ENCODE data around the gene FLNC. TPM values are rescaled to one million over a fixed set of nuclear protein-coding genes. Genes with fewer than 3 reads are reported as not detected.

Gene FLNC
- total RNA-seq, 1 donor from 2014 or later, result 7.7 TPM

DNA sequence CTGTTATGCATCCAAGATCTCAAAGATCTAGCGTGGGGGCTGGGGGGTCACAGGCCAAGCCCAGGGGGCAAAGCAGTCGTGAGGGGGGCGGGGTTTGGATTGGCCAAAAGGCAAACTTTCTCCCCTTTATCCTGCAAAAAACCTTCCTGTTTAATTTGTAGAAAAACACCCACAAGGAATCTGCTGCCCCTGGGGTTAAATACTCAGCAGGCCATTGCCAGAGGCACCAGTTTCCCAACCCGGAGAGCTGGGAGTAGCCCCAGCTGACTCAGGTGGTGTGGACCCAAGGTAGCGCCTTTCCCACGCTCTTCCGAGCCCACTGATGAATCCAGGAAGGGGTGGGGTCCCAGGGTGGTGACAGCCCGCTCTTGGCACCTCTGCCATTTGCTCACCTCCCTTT is 58.9 kb downstream of the FLNC start:
- H3K27me3 Mint-ChIP-seq (ENCODE audit: unreplicated experiment), result peaks cover 3% of the 10 kb centered on the region
- H3K36me3 Mint-ChIP-seq (ENCODE audit: low read depth, unreplicated experiment), result peaks cover 4% of the 10 kb centered on the region
- no peaks in the 10 kb centered on the region for H3K4me1 Mint-ChIP-seq (ENCODE audit: unreplicated experiment)
- TF ChIP-seq, protein P1, sequence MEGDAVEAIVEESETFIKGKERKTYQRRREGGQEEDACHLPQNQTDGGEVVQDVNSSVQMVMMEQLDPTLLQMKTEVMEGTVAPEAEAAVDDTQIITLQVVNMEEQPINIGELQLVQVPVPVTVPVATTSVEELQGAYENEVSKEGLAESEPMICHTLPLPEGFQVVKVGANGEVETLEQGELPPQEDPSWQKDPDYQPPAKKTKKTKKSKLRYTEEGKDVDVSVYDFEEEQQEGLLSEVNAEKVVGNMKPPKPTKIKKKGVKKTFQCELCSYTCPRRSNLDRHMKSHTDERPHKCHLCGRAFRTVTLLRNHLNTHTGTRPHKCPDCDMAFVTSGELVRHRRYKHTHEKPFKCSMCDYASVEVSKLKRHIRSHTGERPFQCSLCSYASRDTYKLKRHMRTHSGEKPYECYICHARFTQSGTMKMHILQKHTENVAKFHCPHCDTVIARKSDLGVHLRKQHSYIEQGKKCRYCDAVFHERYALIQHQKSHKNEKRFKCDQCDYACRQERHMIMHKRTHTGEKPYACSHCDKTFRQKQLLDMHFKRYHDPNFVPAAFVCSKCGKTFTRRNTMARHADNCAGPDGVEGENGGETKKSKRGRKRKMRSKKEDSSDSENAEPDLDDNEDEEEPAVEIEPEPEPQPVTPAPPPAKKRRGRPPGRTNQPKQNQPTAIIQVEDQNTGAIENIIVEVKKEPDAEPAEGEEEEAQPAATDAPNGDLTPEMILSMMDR (IDR thresholded peaks at IDR 0.05; ENCODE audit: unreplicated experiment), result no peak
- DNase-seq (ENCODE audit: low spot score), result no peak
- no peak overlapping the region for H3K4me3 Mint-ChIP-seq (ENCODE audit: unreplicated experiment)
- H3K27ac Mint-ChIP-seq (ENCODE audit: unreplicated experiment), result no peak overlapping the region
- H3K9me3 Mint-ChIP-seq (ENCODE audit: unreplicated experiment), result no peaks in the 10 kb centered on the region

DNA sequence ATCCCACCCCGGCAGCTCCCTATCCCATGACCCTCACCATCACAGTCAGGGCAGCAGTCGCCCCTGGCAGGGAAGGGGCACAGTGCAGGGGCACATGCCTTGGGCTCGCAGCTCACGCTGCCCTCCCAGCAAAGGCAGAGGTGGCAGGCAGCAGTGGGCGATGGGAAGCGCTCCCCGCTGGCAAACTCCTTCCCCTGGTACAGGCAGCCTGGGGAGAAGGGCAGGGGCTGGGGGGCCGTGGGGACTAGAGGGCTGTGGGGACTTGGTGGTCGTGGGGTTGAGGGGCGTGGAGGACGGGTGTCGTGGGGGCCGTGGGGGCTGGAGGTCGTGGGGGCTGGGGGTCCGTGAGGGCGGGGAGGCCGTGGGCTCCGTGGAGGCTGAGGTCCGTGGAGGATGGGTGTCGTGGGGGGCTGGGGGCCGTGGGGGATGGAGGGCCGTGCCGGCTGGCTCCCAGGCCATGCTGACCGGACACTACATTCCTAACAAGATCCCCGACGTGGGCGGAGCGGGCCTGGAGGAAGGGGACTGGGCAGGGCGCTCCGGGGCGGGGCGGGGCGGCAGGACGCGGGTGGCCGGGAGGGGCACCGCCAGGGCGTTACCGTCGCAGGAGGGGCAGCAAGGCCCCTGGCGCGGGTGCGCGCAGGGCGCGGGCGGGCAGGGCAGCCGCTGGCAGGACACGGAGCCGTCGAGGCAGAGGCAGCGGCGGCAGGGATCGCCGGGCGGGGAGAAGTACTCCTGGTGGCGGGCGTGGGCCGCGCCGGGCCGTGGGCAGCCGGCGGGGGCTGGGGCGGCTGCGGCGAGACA is 60.3 kb downstream of the FLNC start:
- Mint-ChIP-seq H3K9me3 (ENCODE audit: unreplicated experiment) (no peaks in the 10 kb centered on the region), H3K4me3 (ENCODE audit: unreplicated experiment) (no peak overlapping the region), H3K4me1 (ENCODE audit: unreplicated experiment) (no peaks in the 10 kb centered on the region), H3K27me3 (ENCODE audit: unreplicated experiment) (peaks cover 3% of the 10 kb centered on the region), H3K36me3 (ENCODE audit: low read depth, unreplicated experiment) (peaks cover 4% of the 10 kb centered on the region), H3K27ac (ENCODE audit: unreplicated experiment) (no peak overlapping the region)
- peak; percentile 43 for DNase-seq (ENCODE audit: low spot score)
- TF ChIP-seq, protein P1 (IDR thresholded peaks at IDR 0.05; ENCODE audit: unreplicated experiment), result no peak

DNA sequence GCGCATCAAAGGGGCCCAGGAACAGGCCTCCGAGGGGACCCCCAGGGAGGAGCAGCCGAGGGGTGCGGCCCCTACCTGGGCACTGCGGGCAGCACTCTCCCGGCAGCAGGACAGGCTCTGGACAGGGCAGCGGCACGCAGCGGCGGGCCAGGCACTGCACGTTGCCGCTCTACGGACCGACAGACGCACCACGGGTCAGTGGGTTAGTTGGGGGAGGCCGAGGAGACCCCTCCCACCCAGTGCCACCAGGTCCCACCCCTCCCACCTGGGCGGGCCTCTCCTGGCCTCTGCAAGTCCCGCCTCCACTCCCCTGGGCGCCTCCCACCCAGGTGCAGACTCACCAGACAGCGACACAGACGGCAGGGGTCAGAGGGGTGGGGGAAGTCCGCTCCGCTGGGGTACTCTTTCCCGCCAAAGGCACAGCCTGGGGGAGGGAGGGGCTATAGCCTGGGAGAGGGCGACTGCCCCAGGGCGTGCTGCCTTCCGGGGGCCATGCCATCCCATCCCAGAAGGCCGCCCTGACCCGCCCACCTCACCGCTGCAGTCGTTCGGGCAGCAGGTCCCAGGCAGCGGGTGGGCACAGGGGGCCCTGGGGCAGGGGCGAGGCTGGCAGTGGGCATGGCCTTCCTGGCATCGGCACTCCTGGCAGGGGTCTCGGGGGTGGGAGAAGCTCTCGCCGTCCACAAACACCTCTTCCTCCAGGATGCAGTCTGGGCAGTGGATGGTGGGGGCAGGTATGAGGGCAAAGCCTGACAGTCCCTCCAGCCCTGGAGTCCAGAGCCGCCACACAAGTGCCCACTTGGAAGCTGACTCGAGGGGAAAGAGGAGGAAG is 61.1 kb downstream of the FLNC start:
- peaks cover 1% of the 10 kb centered on the region for H3K27me3 Mint-ChIP-seq (ENCODE audit: unreplicated experiment)
- peak overlapping the region; percentile 25 for H3K4me3 Mint-ChIP-seq (ENCODE audit: unreplicated experiment)
- peaks cover 4% of the 10 kb centered on the region for H3K36me3 Mint-ChIP-seq (ENCODE audit: low read depth, unreplicated experiment)
- no peak overlapping the region for H3K27ac Mint-ChIP-seq (ENCODE audit: unreplicated experiment)
- H3K4me1 Mint-ChIP-seq (ENCODE audit: unreplicated experiment), result no peaks in the 10 kb centered on the region
- H3K9me3 Mint-ChIP-seq (ENCODE audit: unreplicated experiment), result no peaks in the 10 kb centered on the region
- TF ChIP-seq, protein P1 (IDR thresholded peaks at IDR 0.05; ENCODE audit: unreplicated experiment), result no peak
- DNase-seq (ENCODE audit: low spot score), result no peak

DNA sequence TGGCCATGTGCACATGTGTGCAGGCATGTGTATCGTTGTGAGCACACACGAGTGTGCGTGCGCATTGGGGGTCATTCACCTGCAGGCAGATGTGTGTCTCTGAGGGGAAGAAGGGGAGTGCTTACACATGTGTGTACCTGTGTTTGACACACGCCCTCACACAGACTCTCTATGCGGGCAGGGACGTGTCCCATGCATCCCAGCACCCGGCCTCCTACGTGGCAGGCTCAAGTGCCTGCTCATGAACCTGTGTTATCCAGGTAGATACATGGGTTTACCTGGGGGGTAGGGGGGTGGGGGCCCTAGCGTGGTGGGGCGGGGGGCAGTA is 61.7 kb downstream of the FLNC start:
- Mint-ChIP-seq H3K9me3 (ENCODE audit: unreplicated experiment) (no peaks in the 10 kb centered on the region), H3K4me1 (ENCODE audit: unreplicated experiment) (no peaks in the 10 kb centered on the region), H3K27me3 (ENCODE audit: unreplicated experiment) (peaks cover 1% of the 10 kb centered on the region), H3K36me3 (ENCODE audit: low read depth, unreplicated experiment) (peaks cover 4% of the 10 kb centered on the region), H3K27ac (ENCODE audit: unreplicated experiment) (no peak overlapping the region), H3K4me3 (ENCODE audit: unreplicated experiment) (peak overlapping the region; percentile 25)
- no peak for DNase-seq (ENCODE audit: low spot score)
- TF ChIP-seq, protein P1 (IDR thresholded peaks at IDR 0.05; ENCODE audit: unreplicated experiment), result no peak
